Liver (tissue), 9 donors: ENCODE data around the gene USH2A. TPM values are rescaled to one million over a fixed set of nuclear protein-coding genes. Genes with fewer than 3 reads are reported as not detected.

Source experiments
- DNase-seq: peaks from one replicate; pipeline ENCODE4 v3.0.0-alpha.2; 2017; ENCODE audit warnings: low spot score
- H3K27ac ChIP-seq, 2 donors: one replicate each; pipeline ENCODE4 v1.7.0; 2013; ENCODE audit warnings: inconsistent platforms in 2 of 2, low read length in 2 of 2, control low read depth in 1 of 2, low read depth in 1 of 2, mild to moderate bottlenecking in 1 of 2
- H3K27me3 ChIP-seq, 4 donors: one replicate each; pipeline versions ENCODE4 v1.6.1 to v1.7.0; 2013; ENCODE audit warnings: low read length in 3 of 4, inconsistent platforms in 1 of 4, mild to moderate bottlenecking in 1 of 4, moderate library complexity in 1 of 4; ENCODE audit not compliant: control insufficient read depth in 4 of 4, insufficient read depth in 4 of 4
- H3K36me3 ChIP-seq, 4 donors: one replicate each; pipeline versions ENCODE4 v1.6.1 to v1.7.0; 2013; ENCODE audit warnings: low read length in 3 of 4, mild to moderate bottlenecking in 3 of 4, low read depth in 1 of 4, moderate library complexity in 1 of 4; ENCODE audit not compliant: control insufficient read depth in 4 of 4, insufficient read depth in 3 of 4
- H3K4me1 ChIP-seq, 4 donors: one replicate each; pipeline versions ENCODE4 v1.6.1 to v1.7.0; 2013; ENCODE audit warnings: low read length in 3 of 4, mild to moderate bottlenecking in 3 of 4, moderate library complexity in 1 of 4; ENCODE audit not compliant: control insufficient read depth in 4 of 4, insufficient read depth in 4 of 4
- H3K4me3 ChIP-seq, 3 donors: one replicate each; pipeline versions ENCODE4 v1.6.1 to v1.7.0; 2013; ENCODE audit warnings: low read length in 3 of 3, control low read depth in 1 of 3, low read depth in 1 of 3, mild to moderate bottlenecking in 1 of 3
- H3K9ac ChIP-seq, 2 donors: one replicate each; pipeline ENCODE4 v1.7.0; 2013; ENCODE audit warnings: low read length in 2 of 2, mild to moderate bottlenecking in 2 of 2, moderate library complexity in 2 of 2, control low read depth in 1 of 2, low read depth in 1 of 2
- H3K9me3 ChIP-seq, 4 donors: one replicate each; pipeline versions ENCODE4 v1.6.1 to v1.7.0; 2013; ENCODE audit warnings: low read length in 3 of 4; ENCODE audit not compliant: control insufficient read depth in 4 of 4
- CTCF ChIP-seq: fragments of 150-350 bp; IDR thresholded peaks from 2 replicates; pipeline ENCODE4 v1.5.1; 2017; ENCODE audit warnings: improper control_type of control experiment, low read depth, low read length; ENCODE audit not compliant: missing input control
- EGR1 ChIP-seq, 2 donors: IDR thresholded peaks; 2 replicates each; pipeline ENCODE4 v1.6.1; 2016 to 2018; ENCODE audit warnings: antibody characterized with exemption in 2 of 2, low read depth in 2 of 2
- FOXA1 ChIP-seq: IDR thresholded peaks from 2 replicates; pipeline ENCODE4 v1.6.1; 2016; ENCODE audit warnings: antibody characterized with exemption
- FOXA2 ChIP-seq: IDR thresholded peaks from 2 replicates; pipeline ENCODE4 v1.6.1; 2016; ENCODE audit warnings: antibody characterized with exemption
- GABPA ChIP-seq, 2 donors: IDR thresholded peaks in 1 of 2; conservative IDR thresholded peaks in 1 of 2; 2 replicates each; pipeline ENCODE4 v1.6.1; 2016; ENCODE audit warnings: antibody characterized with exemption in 2 of 2, mild to moderate bottlenecking in 1 of 2, moderate library complexity in 1 of 2
- HNF4A ChIP-seq, 2 donors: conservative IDR thresholded peaks; 2 replicates each; pipeline ENCODE4 v1.6.1; 2016; ENCODE audit warnings: antibody characterized with exemption in 2 of 2, mild to moderate bottlenecking in 2 of 2
- HNF4G ChIP-seq: IDR thresholded peaks from 2 replicates; pipeline ENCODE4 v1.6.1; 2016; ENCODE audit warnings: antibody characterized with exemption
- JUND ChIP-seq, 2 donors: IDR thresholded peaks; 2 replicates each; pipeline ENCODE4 v1.6.1; 2016; ENCODE audit warnings: antibody characterized with exemption in 2 of 2
- NR2F2 ChIP-seq: IDR thresholded peaks from 2 replicates; pipeline ENCODE4 v1.6.1; 2016; ENCODE audit warnings: antibody characterized with exemption
- RAD21 ChIP-seq, 2 donors: IDR thresholded peaks; 2 replicates each; pipeline ENCODE4 v1.6.1; 2016; ENCODE audit warnings: antibody characterized with exemption in 2 of 2, mild to moderate bottlenecking in 2 of 2
- REST ChIP-seq: IDR thresholded peaks from 2 replicates; pipeline ENCODE4 v1.6.1; 2016; ENCODE audit warnings: antibody characterized with exemption, mild to moderate bottlenecking
- RXRA ChIP-seq, 2 donors: IDR thresholded peaks; 2 replicates each; pipeline ENCODE4 v1.6.1; 2017 to 2018; ENCODE audit warnings: antibody characterized with exemption in 2 of 2, mild to moderate bottlenecking in 1 of 2
- SP1 ChIP-seq: IDR thresholded peaks from 2 replicates; pipeline ENCODE4 v1.6.1; 2018; ENCODE audit warnings: antibody characterized with exemption, mild to moderate bottlenecking
- TAF1 ChIP-seq: conservative IDR thresholded peaks from 2 replicates; pipeline ENCODE4 v1.6.1; 2016; ENCODE audit warnings: antibody characterized with exemption, mild to moderate bottlenecking
- YY1 ChIP-seq: IDR thresholded peaks from 2 replicates; pipeline ENCODE4 v1.6.1; 2016; ENCODE audit warnings: antibody characterized with exemption, mild to moderate bottlenecking
- ZBTB33 ChIP-seq: IDR thresholded peaks from 2 replicates; pipeline ENCODE4 v1.6.1; 2016; ENCODE audit warnings: antibody characterized with exemption
- polyA plus RNA-seq, 2 donors: library from polyadenylated mRNA; stranded (reverse) in 1 of 2; unstranded in 1 of 2; fragments of 200-250 nt in 1 of 2; fragments of >200 nt in 1 of 2; fragmentation: Nextera tagmentation in 1 of 2; extraction: Ambion mirVana in 1 of 2; gene quantifications; one replicate each; pipeline versions ENCODE4 v1.2.1 to v1.2.3, GENCODE V29; 2013 to 2015
- total RNA-seq, 2 donors: library from RNA; depleted of rRNA; stranded (reverse); fragments of >200 nt; gene quantifications; one replicate each; pipeline ENCODE4 v1.2.3, GENCODE V29; 2014
- TF ChIP-seq, protein P1 (sequence below): IDR thresholded peaks from 2 replicates; pipeline ENCODE4 v1.6.1; 2016; ENCODE audit warnings: antibody characterized with exemption
- TF ChIP-seq, protein P2 (sequence below): IDR thresholded peaks from 2 replicates; pipeline ENCODE4 v1.6.1; 2016; ENCODE audit warnings: antibody characterized with exemption
- donor health status: healthy.
- donor health status: healthy.
- donor health status: healthy.
- donor health status: healthy.
- donor health status: healthy.

The USH2A gene
- total and polyA plus RNA-seq, 4 donors = 0.14 to 1.0 (median 0.31) TPM

DNA sequence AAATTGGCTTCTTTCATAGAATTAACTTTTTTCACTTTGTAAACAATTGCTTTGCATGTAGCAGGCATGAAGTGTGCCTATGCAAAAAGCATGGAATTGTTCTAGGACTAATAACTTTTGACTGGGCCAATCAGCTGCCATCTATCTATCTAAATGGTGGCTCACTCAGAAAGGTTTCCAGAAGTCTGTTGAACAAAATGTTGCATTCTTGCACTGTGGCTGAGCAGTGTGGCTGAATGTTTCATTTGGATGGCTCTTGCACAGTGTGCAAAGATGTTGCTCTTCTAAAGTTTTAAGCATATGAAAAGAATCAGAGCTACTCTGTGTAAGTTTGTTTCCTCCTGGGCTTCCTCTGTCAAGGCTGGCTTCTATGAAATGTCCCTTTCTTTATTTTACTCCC lies 642.6 kb downstream of the USH2A start:
- Histone ChIP-seq H3K27ac (no peak overlapping the region), H3K9me3 (no peaks in the 10 kb centered on the region), H3K27me3 (no peaks in the 10 kb centered on the region), H3K36me3 (no peaks in the 10 kb centered on the region), H3K9ac (no peak overlapping the region), H3K4me3 (no peak overlapping the region), H3K4me1 (no peaks in the 10 kb centered on the region)
- no peak for DNase-seq
- TF ChIP-seq TAF1 (no peak), REST (no peak), JUND (IDR thresholded peaks at IDR 0.05) (no peak), YY1 (no peak), RAD21 (IDR thresholded peaks at IDR 0.05) (no peak), ZBTB33 (no peak), EGR1 (IDR thresholded peaks at IDR 0.05; ENCODE audit: low read depth in 2 of 2) (no peak), FOXA1 (no peak), SP1 (no peak), NR2F2 (no peak), HNF4A (conservative IDR thresholded peaks at IDR 0.05) (no peak), CTCF (no peak), HNF4G (no peak), FOXA2 (no peak), GABPA (IDR thresholded peaks at IDR 0.05 in 1 of 2, conservative IDR thresholded peaks at IDR 0.05 in 1 of 2) (no peak), RXRA (IDR thresholded peaks at IDR 0.05) (no peak)
- TF ChIP-seq, protein P1, sequence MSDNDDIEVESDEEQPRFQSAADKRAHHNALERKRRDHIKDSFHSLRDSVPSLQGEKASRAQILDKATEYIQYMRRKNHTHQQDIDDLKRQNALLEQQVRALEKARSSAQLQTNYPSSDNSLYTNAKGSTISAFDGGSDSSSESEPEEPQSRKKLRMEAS = no peak
- TF ChIP-seq, protein P2, sequence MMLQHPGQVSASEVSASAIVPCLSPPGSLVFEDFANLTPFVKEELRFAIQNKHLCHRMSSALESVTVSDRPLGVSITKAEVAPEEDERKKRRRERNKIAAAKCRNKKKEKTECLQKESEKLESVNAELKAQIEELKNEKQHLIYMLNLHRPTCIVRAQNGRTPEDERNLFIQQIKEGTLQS = no peak
